Fibroblast of lung (primary cell): ENCODE measurements around the gene LZTS3. TPM values are rescaled to one million over a fixed set of nuclear protein-coding genes. Genes with fewer than 3 reads are reported as not detected.
"Not testable (repeated sequence)": the region's sequence is repeated elsewhere in the genome, so short reads cannot be mapped to it uniquely, and the experiment has no call there.

Experiments used
- DNase-seq, 2 donors: peaks; one replicate each; pipeline versions ENCODE4 v3.0.0 to v3.0.0-alpha.2; 2010; ENCODE audit warnings: low read depth in 2 of 2
- H2AFZ ChIP-seq: 2 replicates; pipeline ENCODE4 v1.5.1; 2012; ENCODE audit warnings: low read length, control low read depth, inconsistent platforms
- H3K27ac ChIP-seq: 2 replicates; pipeline ENCODE4 v1.5.1; 2011; ENCODE audit warnings: low read length, control low read depth; ENCODE audit not compliant: insufficient read depth
- H3K27me3 ChIP-seq: 2 replicates; pipeline ENCODE4 v1.5.1; 2011; ENCODE audit warnings: mild to moderate bottlenecking, low read length; ENCODE audit not compliant: control insufficient read depth, insufficient read depth
- H3K36me3 ChIP-seq: 2 replicates; pipeline ENCODE4 v1.5.1; 2011; ENCODE audit warnings: low read length; ENCODE audit not compliant: control insufficient read depth, insufficient read depth
- H3K4me1 ChIP-seq: 2 replicates; pipeline ENCODE4 v1.5.1; 2011; ENCODE audit warnings: low read length; ENCODE audit not compliant: control insufficient read depth, insufficient read depth; ENCODE audit errors: extremely low read depth
- H3K4me2 ChIP-seq: 2 replicates; pipeline ENCODE4 v1.5.1; 2011; ENCODE audit warnings: low read length, control low read depth; ENCODE audit not compliant: insufficient read depth; ENCODE audit errors: extremely low read depth
- H3K4me3 ChIP-seq, 4 experiments: fragments of 200-600 bp in 1 of 4; sonication (generic) in 1 of 4; replicated peaks in 1 of 4; 2 replicates each; pipeline ENCODE4 v1.5.1; 2011 to 2016; ENCODE audit warnings: low read length in 4 of 4, low read depth in 3 of 4, mild to moderate bottlenecking in 3 of 4, control low read depth in 2 of 4, inconsistent platforms in 1 of 4, mixed read lengths in 1 of 4; ENCODE audit not compliant: insufficient read depth in 1 of 4; ENCODE audit errors: control extremely low read depth in 1 of 4
- H3K79me2 ChIP-seq: 2 replicates; pipeline ENCODE4 v1.5.1; 2012; ENCODE audit warnings: mild to moderate bottlenecking, low read length, inconsistent platforms; ENCODE audit not compliant: control insufficient read depth, insufficient read depth
- H3K9ac ChIP-seq: 2 replicates; pipeline ENCODE4 v1.5.1; 2011; ENCODE audit warnings: mild to moderate bottlenecking, low read length, control low read depth; ENCODE audit not compliant: insufficient read depth
- H3K9me3 ChIP-seq: 2 replicates; pipeline ENCODE4 v1.5.1; 2012; ENCODE audit warnings: low read depth, low read length; ENCODE audit not compliant: control insufficient read depth, insufficient read depth
- H4K20me1 ChIP-seq: 2 replicates; pipeline ENCODE4 v1.5.1; 2011; ENCODE audit warnings: low read length; ENCODE audit not compliant: control insufficient read depth, insufficient read depth; ENCODE audit errors: extremely low read depth
- CTCF ChIP-seq, 2 donors: IDR thresholded peaks in 1 of 2; conservative IDR thresholded peaks in 1 of 2; 1 replicate in 1 of 2; 2 replicates in 1 of 2; pipeline ENCODE4 v1.5.1; 2011 to 2012; ENCODE audit warnings: low read length in 2 of 2, control low read depth in 1 of 2, inconsistent platforms in 1 of 2, low read depth in 1 of 2, mild to moderate bottlenecking in 1 of 2
- EZH2 ChIP-seq: IDR thresholded peaks from 2 replicates; pipeline ENCODE4 v1.5.1; 2012; ENCODE audit warnings: low read length, control low read depth, mild to moderate bottlenecking; ENCODE audit errors: missing control alignments
- polyA plus RNA-seq, 2 donors: library from polyadenylated mRNA; depleted of rRNA in 1 of 2; stranded (reverse) in 1 of 2; unstranded in 1 of 2; fragments of >200 nt; gene quantifications; 2 replicates each; pipeline ENCODE4 v1.2.1, GENCODE V29; 2011 to 2012; ENCODE audit warnings: missing spikeins in 1 of 2
- total RNA-seq: library from RNA; depleted of rRNA; stranded (reverse); fragments of >200 nt; gene quantifications from 2 replicates; pipeline ENCODE4 v1.2.1, GENCODE V29; 2014

The LZTS3 gene
- total and polyA plus RNA-seq, 2 donors (not counting 1 experiment from before 2014, with no cell fraction given) = 2.6 to 6.1 TPM

- Histone ChIP-seq H3K27ac (no peak overlapping the region), H3K4me2 (no peak overlapping the region), H3K27me3 (no peaks in the 10 kb centered on the region), H2AFZ (no peak overlapping the region), H3K4me3 (no peak overlapping the region), H3K9ac (no peak overlapping the region), H3K4me1 (no peaks in the 10 kb centered on the region), H3K79me2 (no peaks in the 10 kb centered on the region), H3K9me3 (no peaks in the 10 kb centered on the region), H4K20me1 (no peaks in the 10 kb centered on the region), H3K36me3 (no peaks in the 10 kb centered on the region)
- DNase-seq = no peak
- no peak for TF ChIP-seq CTCF (conservative IDR thresholded peaks at IDR 0.05 in 1 of 2, IDR thresholded peaks at IDR 0.05 in 1 of 2; ENCODE audit: low read depth in 1 of 2, low read length in 2 of 2)
- TF ChIP-seq EZH2 = no peak
These were observed 10.7 kb upstream of the LZTS3 start for GRCh38 chr20:3183896-3184612.

GRCh38 chr20:3182429-3182828, 9.1 kb upstream of the LZTS3 start:
- not testable (repeated sequence) for H4K20me1 ChIP-seq, H3K9me3 ChIP-seq, H3K4me2 ChIP-seq, H3K4me1 ChIP-seq, H2AFZ ChIP-seq, DNase-seq, H3K79me2 ChIP-seq, H3K4me3 ChIP-seq, H3K9ac ChIP-seq, H3K27me3 ChIP-seq, H3K36me3 ChIP-seq, H3K27ac ChIP-seq

GRCh38 chr20:3181270-3181669, 7.9 kb upstream of the LZTS3 start:
- DNase-seq = no peak
- Histone ChIP-seq H3K4me3 (no peak overlapping the region), H2AFZ (no peak overlapping the region), H3K9ac (no peak overlapping the region), H3K27ac (no peak overlapping the region), H3K9me3 (no peaks in the 10 kb centered on the region), H3K79me2 (no peaks in the 10 kb centered on the region), H3K4me2 (no peak overlapping the region), H4K20me1 (no peaks in the 10 kb centered on the region), H3K4me1 (no peaks in the 10 kb centered on the region), H3K27me3 (no peaks in the 10 kb centered on the region), H3K36me3 (no peaks in the 10 kb centered on the region)
- TF ChIP-seq EZH2 = no peak
- no peak for TF ChIP-seq CTCF (conservative IDR thresholded peaks at IDR 0.05 in 1 of 2, IDR thresholded peaks at IDR 0.05 in 1 of 2; ENCODE audit: low read depth in 1 of 2, low read length in 2 of 2)
